RWPE2 (cell line): Measurements from ENCODE around the gene MYO1F.

Experiments used
- ATAC-seq: fragments of 200-7000 bp; cut with Tn5 transposase; 3 replicates; pipeline ENCODE4 v1.9.1; 2021; ENCODE audit warnings: low read depth
- DNase-seq: peaks from one replicate; pipeline ENCODE4 v3.0.0-alpha.2; 2020; ENCODE audit warnings: low spot score
- H3K27ac ChIP-seq: fragments of 450-650 bp; 2 replicates; pipeline ENCODE4 v1.5.1; 2017; ENCODE audit warnings: mild to moderate bottlenecking; ENCODE audit not compliant: poor library complexity, severe bottlenecking
- H3K27me3 ChIP-seq: fragments of 250-450 bp; sonication (Bioruptor Pico); 2 replicates; pipeline ENCODE4 v1.5.1; 2021; ENCODE audit warnings: mild to moderate bottlenecking, moderate library complexity; ENCODE audit not compliant: insufficient read depth, poor library complexity, severe bottlenecking
- H3K36me3 ChIP-seq: fragments of 250-450 bp; sonication (Bioruptor Pico); 2 replicates; pipeline ENCODE4 v1.5.1; 2020; ENCODE audit warnings: low read depth, mild to moderate bottlenecking, moderate library complexity
- H3K4me1 ChIP-seq: fragments of 250-450 bp; sonication (Bioruptor Pico); 2 replicates; pipeline ENCODE4 v1.5.1; 2021; ENCODE audit warnings: mild to moderate bottlenecking, moderate library complexity; ENCODE audit not compliant: insufficient read depth, poor library complexity, severe bottlenecking
- H3K4me3 ChIP-seq: fragments of 250-450 bp; sonication (Bioruptor Pico); 2 replicates; pipeline ENCODE4 v1.5.1; 2021; ENCODE audit warnings: mild to moderate bottlenecking, moderate library complexity; ENCODE audit not compliant: severe bottlenecking
- H3K9me3 ChIP-seq: fragments of 250-450 bp; sonication (Bioruptor Pico); 2 replicates; pipeline ENCODE4 v1.5.1; 2021; ENCODE audit warnings: mild to moderate bottlenecking, moderate library complexity; ENCODE audit not compliant: severe bottlenecking
- CTCF ChIP-seq: fragments of 450-650 bp; IDR thresholded peaks from one replicate; pipeline ENCODE4 v1.5.1; 2017; ENCODE audit warnings: mild to moderate bottlenecking, moderate library complexity; ENCODE audit not compliant: poor library complexity, severe bottlenecking

The MYO1F gene

GRCh38 chr19:8501516-8501915, 75.7 kb downstream of the MYO1F start:
- no peak overlapping the region for H3K27ac ChIP-seq
- no peak for TF ChIP-seq CTCF
- no peaks in the 10 kb centered on the region for H3K36me3 ChIP-seq
- no peak for ATAC-seq
- H3K4me3 ChIP-seq: no peak overlapping the region
- no peaks in the 10 kb centered on the region for H3K4me1 ChIP-seq
- no peaks in the 10 kb centered on the region for H3K27me3 ChIP-seq
- no peaks in the 10 kb centered on the region for H3K9me3 ChIP-seq
- no peak for DNase-seq

- H3K36me3 ChIP-seq: no peaks in the 10 kb centered on the region
- H3K4me1 ChIP-seq: no peaks in the 10 kb centered on the region
- no peak overlapping the region for H3K4me3 ChIP-seq
- no peak for ATAC-seq
- no peak for TF ChIP-seq CTCF
- H3K9me3 ChIP-seq: no peaks in the 10 kb centered on the region
- no peak overlapping the region for H3K27ac ChIP-seq
- no peaks in the 10 kb centered on the region for H3K27me3 ChIP-seq
- no peak for DNase-seq
Observed at GRCh38 chr19:8500158-8500557, 77.1 kb downstream of the MYO1F start.

GRCh38 chr19:8499048-8499833, 78.0 kb downstream of the MYO1F start:
- DNase-seq (no peak), ATAC-seq (no peak)
- H3K36me3 ChIP-seq: no peaks in the 10 kb centered on the region
- no peak for TF ChIP-seq CTCF
- no peak overlapping the region for H3K4me3 ChIP-seq
- H3K4me1 ChIP-seq: no peaks in the 10 kb centered on the region
- no peaks in the 10 kb centered on the region for H3K27me3 ChIP-seq
- no peaks in the 10 kb centered on the region for H3K9me3 ChIP-seq
- H3K27ac ChIP-seq: no peak overlapping the region

GRCh38 chr19:8498295-8498694, 78.9 kb downstream of the MYO1F start:
- ATAC-seq: no peak
- Histone ChIP-seq H3K4me1 (no peaks in the 10 kb centered on the region), H3K9me3 (no peaks in the 10 kb centered on the region), H3K27me3 (no peaks in the 10 kb centered on the region), H3K4me3 (no peak overlapping the region), H3K36me3 (no peaks in the 10 kb centered on the region), H3K27ac (no peak overlapping the region)
- no peak for DNase-seq
- no peak for TF ChIP-seq CTCF

- H3K4me3 ChIP-seq: no peak overlapping the region
- H3K4me1 ChIP-seq: peaks cover 6% of the 10 kb centered on the region
- DNase-seq (no peak), ATAC-seq (no peak)
- no peak for TF ChIP-seq CTCF
- no peaks in the 10 kb centered on the region for H3K9me3 ChIP-seq
- H3K27ac ChIP-seq: no peak overlapping the region
- H3K36me3 ChIP-seq: peaks cover under 1% of the 10 kb centered on the region; the same call in 1 of the 2 replicates
- no peaks in the 10 kb centered on the region for H3K27me3 ChIP-seq
Observed at GRCh38 chr19:8494158-8494557, 83.1 kb downstream of the MYO1F start.
